ENCODE results near the gene MXD3.

Gene MXD3

GRCh38 chr5:177356746-177357145 is 45.0 kb upstream of the MXD3 start:
- no peak for TF ChIP-seq ZFX (IDR thresholded peaks at IDR 0.05; ENCODE audit: borderline replicate concordance)
- TF ChIP-seq, protein P1, sequence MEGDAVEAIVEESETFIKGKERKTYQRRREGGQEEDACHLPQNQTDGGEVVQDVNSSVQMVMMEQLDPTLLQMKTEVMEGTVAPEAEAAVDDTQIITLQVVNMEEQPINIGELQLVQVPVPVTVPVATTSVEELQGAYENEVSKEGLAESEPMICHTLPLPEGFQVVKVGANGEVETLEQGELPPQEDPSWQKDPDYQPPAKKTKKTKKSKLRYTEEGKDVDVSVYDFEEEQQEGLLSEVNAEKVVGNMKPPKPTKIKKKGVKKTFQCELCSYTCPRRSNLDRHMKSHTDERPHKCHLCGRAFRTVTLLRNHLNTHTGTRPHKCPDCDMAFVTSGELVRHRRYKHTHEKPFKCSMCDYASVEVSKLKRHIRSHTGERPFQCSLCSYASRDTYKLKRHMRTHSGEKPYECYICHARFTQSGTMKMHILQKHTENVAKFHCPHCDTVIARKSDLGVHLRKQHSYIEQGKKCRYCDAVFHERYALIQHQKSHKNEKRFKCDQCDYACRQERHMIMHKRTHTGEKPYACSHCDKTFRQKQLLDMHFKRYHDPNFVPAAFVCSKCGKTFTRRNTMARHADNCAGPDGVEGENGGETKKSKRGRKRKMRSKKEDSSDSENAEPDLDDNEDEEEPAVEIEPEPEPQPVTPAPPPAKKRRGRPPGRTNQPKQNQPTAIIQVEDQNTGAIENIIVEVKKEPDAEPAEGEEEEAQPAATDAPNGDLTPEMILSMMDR (IDR thresholded peaks at IDR 0.05): no peak
- no peak overlapping the region for H3K27ac ChIP-seq

DNA sequence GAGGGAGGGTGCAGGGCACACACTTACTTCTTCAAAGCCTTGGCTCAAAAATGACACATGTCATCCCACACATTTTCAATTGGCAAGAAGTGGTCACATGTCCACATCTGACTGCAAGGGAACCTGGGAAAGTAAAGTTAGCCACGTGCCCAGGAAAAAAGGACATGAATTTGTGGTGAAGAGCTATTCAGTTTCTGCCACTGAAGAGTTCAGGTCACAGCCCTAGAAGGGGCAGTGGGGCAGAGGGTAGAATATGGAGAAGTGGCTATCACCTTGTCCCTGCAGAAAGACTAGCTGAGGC is 44.1 kb upstream of the MXD3 start:
- no peak for TF ChIP-seq ZFX (IDR thresholded peaks at IDR 0.05; ENCODE audit: borderline replicate concordance)
- TF ChIP-seq, protein P1 (IDR thresholded peaks at IDR 0.05): no peak
- H3K27ac ChIP-seq: no peak overlapping the region

GRCh38 chr5:177355162-177355867 is 43.6 kb upstream of the MXD3 start:
- TF ChIP-seq, protein P1 (IDR thresholded peaks at IDR 0.05): no peak
- no peak for TF ChIP-seq ZFX (IDR thresholded peaks at IDR 0.05; ENCODE audit: borderline replicate concordance)
- no peak overlapping the region for H3K27ac ChIP-seq

- H3K27ac ChIP-seq: no peak overlapping the region
- TF ChIP-seq ZFX (IDR thresholded peaks at IDR 0.05; ENCODE audit: borderline replicate concordance): no peak
Measured at GRCh38 chr5:177354711-177355110, 43.0 kb upstream of the MXD3 start.

DNA sequence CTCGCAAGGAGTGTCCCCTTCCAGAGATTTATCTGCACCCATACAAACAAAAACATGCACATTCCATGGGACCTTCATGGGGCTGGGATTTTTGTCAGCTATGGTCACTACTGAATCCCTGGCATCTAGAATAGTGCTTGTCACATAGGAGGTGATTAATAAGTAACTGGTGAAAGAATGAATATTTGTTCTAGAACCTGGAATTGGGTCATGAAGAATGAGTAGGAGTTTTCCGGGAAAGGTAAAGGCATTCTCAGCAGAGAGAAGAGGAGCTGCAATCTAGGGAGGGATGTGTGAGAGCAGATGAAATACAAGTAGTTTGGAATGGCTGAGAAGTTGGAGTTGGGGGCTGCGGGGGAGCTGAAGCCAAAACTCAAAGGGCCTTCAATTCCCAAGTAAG is 42.6 kb upstream of the MXD3 start:
- no peak for TF ChIP-seq ZFX (IDR thresholded peaks at IDR 0.05; ENCODE audit: borderline replicate concordance)
- TF ChIP-seq, protein P1 (IDR thresholded peaks at IDR 0.05): no peak
- H3K27ac ChIP-seq: no peak overlapping the region

DNA sequence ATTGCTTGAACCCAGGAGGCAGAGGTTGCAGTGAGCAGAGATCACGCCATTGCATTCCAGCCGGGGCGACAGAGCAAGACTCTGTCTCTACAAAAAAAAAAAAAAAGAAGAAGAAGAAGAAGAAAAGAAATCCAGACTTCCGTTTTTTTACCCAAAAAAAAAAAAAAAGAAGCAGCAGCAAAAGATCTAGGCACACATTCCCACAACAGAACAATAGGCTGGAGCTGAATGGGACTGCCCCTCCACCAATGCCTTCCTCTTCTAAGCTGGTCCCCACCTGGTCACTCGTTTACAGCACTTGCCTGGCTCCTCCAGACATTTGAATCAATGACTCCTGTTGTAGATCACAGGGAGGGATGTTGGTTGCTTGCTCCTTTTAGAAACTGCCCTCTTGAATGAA is 41.4 kb upstream of the MXD3 start:
- no peak for TF ChIP-seq ZFX (IDR thresholded peaks at IDR 0.05; ENCODE audit: borderline replicate concordance)
- TF ChIP-seq, protein P1 (IDR thresholded peaks at IDR 0.05): no peak
- H3K27ac ChIP-seq: no peak overlapping the region

DNA sequence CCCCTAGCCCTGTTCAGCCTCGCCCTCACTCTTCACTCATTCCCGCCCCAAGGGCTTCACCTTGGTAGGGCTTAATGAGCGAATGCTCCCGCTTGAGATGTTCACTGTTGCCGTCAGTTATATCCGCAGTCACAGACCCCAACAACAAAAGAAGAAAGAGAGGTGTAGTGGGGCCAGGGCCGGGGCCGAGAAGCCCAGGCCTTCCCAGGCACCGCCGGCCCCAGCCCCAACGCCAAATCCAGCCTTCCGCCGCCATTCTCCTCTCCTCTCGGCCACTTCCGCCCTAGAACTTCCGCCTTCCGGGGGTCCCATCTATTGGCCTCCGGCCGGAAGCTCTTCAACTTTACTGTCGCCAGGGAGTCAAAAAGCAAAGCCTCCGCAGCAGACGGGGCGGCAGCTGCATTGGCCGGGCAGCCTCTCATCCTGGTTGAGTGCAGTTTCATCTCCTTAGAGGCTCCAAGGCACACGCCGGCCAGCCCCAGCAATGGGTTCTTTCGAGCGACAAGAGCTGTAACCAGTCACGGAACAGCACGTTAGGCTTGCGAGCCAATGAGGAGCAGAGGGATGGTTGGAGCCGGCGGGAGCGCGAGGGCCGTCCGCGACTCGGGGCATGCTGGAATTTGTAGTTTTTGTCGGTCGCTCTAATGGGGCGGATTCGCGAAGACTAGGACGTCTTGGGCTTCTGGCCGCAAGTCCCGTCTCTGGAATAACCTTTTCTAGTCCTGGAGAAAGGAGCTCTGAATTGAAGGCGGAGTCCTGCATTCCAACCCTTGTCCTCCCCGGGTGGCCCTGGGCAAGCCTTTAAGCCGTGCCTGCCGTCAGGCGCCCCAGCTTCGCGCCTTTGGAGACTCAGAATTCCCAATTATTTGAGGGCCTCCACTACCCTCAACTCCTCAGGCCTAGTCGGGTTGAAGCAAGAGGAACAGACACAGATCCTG is 40.0 kb upstream of the MXD3 start, which contains the start of gene LMAN2:
LMAN2 (minus strand) TSS at position 277 of the 938 bp plus-strand sequence; CDS start at position 256, 21 bp downstream.
- peak within 1 kb of the TSS; percentile 95 for H3K27ac ChIP-seq
- TF ChIP-seq ZFX (IDR thresholded peaks at IDR 0.05; ENCODE audit: borderline replicate concordance): no peak
- TF ChIP-seq, protein P1 (IDR thresholded peaks at IDR 0.05): no peak

All from 22Rv1 (cell line).